ENCODE data around the gene TRIM40. TPM values are rescaled to one million over a fixed set of nuclear protein-coding genes. Genes with fewer than 3 reads are reported as not detected.

TRIM40 gene
- total RNA-seq, 1 donor from 2014 or later = not detected

DNA sequence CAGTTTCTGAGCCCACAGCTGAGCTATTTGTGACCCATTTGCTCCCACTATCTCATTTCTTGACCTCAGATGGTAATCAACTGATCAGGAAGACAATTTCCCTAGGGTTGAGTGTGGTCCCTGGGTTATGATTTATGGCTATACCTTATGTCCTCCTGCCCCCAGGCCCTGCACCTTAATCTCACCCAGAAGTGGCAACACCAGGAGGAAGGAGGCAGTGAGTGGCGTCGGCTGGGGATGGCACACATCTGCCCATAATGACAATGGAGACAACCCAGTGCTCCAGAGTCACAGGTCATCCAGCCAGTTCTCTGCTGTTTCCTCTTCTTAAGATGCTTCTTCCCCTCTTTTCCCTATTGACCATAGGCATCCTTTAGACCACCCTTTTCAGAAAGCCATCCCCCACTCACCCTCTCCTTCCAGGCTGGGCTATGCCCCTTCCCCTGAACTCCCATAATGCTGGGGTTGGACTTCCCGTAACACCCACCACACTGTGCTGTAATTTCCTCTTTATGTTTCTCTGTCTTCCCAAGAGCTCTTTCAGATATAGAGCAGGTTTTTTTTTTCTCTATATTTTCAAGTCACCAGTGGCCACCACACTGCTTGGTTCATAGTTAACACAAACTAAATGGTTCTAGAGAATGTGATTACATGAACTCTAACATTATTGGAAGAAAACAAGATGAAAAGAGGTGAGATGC is 17.1 kb downstream of the TRIM40 start:
- DNase-seq (ENCODE audit: low spot score, unreplicated experiment) = no peak
- Mint-ChIP-seq H3K4me1 (ENCODE audit: low read depth) (no peaks in the 10 kb centered on the region), H3K27ac (no peak overlapping the region), H3K9me3 (ENCODE audit: low read depth) (no peaks in the 10 kb centered on the region), H3K27me3 (peaks cover 51% of the 10 kb centered on the region), H3K36me3 (ENCODE audit: insufficient read depth) (no peaks in the 10 kb centered on the region), H3K4me3 (ENCODE audit: low read depth) (no peak overlapping the region)
- TF ChIP-seq, protein P1, sequence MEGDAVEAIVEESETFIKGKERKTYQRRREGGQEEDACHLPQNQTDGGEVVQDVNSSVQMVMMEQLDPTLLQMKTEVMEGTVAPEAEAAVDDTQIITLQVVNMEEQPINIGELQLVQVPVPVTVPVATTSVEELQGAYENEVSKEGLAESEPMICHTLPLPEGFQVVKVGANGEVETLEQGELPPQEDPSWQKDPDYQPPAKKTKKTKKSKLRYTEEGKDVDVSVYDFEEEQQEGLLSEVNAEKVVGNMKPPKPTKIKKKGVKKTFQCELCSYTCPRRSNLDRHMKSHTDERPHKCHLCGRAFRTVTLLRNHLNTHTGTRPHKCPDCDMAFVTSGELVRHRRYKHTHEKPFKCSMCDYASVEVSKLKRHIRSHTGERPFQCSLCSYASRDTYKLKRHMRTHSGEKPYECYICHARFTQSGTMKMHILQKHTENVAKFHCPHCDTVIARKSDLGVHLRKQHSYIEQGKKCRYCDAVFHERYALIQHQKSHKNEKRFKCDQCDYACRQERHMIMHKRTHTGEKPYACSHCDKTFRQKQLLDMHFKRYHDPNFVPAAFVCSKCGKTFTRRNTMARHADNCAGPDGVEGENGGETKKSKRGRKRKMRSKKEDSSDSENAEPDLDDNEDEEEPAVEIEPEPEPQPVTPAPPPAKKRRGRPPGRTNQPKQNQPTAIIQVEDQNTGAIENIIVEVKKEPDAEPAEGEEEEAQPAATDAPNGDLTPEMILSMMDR (IDR thresholded peaks at IDR 0.05; ENCODE audit: unreplicated experiment) = no peak

DNA sequence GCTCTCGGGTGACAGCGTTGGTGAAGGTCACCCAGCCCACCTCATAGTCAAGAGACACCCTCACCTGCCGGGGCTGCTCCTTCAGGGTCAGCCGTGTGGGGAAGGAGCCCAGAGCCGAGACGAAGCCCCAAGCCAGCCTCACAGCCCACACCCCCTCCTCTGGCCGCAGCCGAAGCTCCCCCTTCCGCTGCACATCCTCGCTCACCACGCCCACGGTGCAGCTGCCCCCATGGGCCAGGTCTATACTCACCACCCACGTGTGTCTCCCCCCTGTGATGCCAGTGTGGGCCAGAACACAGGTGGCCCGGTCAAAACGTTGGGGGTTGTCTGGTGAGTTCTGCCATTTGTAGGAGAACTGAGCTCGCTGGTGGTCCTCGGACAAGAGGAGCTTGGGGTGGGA is 18.1 kb downstream of the TRIM40 start:
- no peak overlapping the region for H3K27ac Mint-ChIP-seq
- no peaks in the 10 kb centered on the region for H3K9me3 Mint-ChIP-seq (ENCODE audit: low read depth)
- TF ChIP-seq, protein P1 (IDR thresholded peaks at IDR 0.05; ENCODE audit: unreplicated experiment) = no peak
- peaks cover 58% of the 10 kb centered on the region for H3K27me3 Mint-ChIP-seq
- H3K4me1 Mint-ChIP-seq (ENCODE audit: low read depth) = no peaks in the 10 kb centered on the region
- no peak for DNase-seq (ENCODE audit: low spot score, unreplicated experiment)
- no peaks in the 10 kb centered on the region for H3K36me3 Mint-ChIP-seq (ENCODE audit: insufficient read depth)
- H3K4me3 Mint-ChIP-seq (ENCODE audit: low read depth) = no peak overlapping the region

DNA sequence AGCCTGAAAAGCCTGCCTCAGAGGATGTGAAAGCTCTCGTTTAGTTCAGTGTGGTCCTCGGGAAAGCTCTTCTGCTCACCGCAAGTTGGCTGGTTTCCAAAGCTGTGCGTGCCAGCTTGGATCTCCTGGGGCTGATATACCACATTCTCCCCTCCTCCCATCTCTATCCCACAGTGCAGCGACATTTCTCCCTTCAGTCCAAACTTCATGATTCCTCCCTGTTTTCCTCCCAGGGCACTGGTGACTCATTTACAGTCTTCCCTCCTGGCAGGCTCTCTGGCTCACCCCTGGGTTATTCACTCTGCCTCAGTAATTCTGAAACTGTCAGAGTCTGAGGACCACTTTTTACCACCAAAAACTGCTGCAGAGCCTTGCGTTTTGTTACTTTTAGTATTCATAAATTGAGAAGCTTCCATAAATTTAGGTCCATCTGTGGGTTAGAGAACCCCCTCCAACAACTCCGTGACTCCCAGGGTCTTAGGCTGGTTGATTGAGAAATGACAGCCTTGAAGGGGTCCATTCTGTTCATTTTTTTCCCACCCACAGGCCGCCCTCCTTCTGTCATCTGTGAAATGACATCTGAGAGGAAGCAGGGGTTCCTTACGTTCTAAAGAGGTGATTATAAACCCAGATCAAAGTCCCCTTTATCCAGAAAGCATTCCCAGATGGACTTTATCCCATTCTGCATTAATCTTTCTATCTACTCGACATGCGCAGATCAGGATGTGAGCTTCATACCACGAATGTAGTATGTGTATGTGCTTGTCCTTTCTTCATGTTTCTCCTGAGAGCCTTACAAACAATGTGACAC is 19.0 kb downstream of the TRIM40 start:
- no peaks in the 10 kb centered on the region for H3K4me1 Mint-ChIP-seq (ENCODE audit: low read depth)
- H3K4me3 Mint-ChIP-seq (ENCODE audit: low read depth) = no peak overlapping the region
- H3K9me3 Mint-ChIP-seq (ENCODE audit: low read depth) = no peaks in the 10 kb centered on the region
- H3K27ac Mint-ChIP-seq = no peak overlapping the region
- H3K27me3 Mint-ChIP-seq = peaks cover 66% of the 10 kb centered on the region
- H3K36me3 Mint-ChIP-seq (ENCODE audit: insufficient read depth) = no peaks in the 10 kb centered on the region
- TF ChIP-seq, protein P1 (IDR thresholded peaks at IDR 0.05; ENCODE audit: unreplicated experiment) = no peak
- no peak for DNase-seq (ENCODE audit: low spot score, unreplicated experiment)

DNA sequence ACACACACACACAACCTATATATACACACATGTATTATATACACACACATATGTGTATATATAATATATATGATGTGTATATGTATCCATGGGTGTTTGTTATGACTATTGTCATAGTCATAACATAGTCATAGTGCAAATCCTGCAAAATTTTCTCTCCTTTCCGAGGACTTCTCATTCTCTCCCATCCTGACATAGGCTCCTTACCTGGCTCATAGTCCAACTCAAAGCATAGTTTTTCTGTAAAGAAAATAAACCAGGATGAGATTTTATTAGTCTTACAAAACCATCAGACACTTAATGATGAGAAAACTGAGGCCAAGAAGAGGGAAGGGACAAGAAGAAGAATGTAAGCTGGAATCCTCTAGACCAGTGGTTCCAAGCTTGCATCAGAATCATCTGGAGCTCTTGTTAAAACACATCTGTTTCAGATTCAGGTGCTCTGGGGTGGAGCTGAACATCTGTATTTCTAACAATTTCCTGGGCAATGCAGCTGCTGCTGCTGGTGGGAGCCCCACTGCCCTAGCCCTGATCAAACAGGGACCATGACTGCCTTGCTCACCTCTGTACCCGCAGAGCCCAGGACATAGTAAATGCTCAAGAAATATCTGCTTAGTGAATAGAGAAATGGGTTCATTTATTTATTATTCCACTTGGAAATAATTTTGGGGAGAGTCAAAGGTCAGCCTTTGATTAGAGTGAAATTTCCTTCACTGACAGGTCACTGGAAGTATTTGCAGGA is 19.8 kb downstream of the TRIM40 start:
- DNase-seq (ENCODE audit: low spot score, unreplicated experiment) = no peak
- Mint-ChIP-seq H3K4me3 (ENCODE audit: low read depth) (no peak overlapping the region), H3K4me1 (ENCODE audit: low read depth) (no peaks in the 10 kb centered on the region), H3K27me3 (peaks cover 64% of the 10 kb centered on the region), H3K27ac (no peak overlapping the region), H3K9me3 (ENCODE audit: low read depth) (no peaks in the 10 kb centered on the region), H3K36me3 (ENCODE audit: insufficient read depth) (no peaks in the 10 kb centered on the region)
- TF ChIP-seq, protein P1 (IDR thresholded peaks at IDR 0.05; ENCODE audit: unreplicated experiment) = no peak

DNA sequence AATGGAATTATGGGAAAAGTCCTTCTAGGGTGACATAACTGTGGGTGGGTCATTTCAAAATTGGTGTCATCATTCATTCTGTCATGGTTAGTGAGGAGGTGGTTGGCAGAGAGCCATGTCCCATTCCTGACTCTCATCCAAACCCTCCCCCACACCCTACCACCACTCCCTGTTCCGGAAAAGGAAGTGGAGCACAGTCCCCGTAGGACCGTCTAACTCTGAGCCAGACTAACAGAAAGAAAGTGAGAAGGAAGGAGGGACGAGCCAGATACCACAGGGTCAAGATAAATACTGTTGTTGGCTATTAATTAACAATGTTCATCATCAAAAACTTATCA is 20.3 kb downstream of the TRIM40 start:
- Mint-ChIP-seq H3K36me3 (ENCODE audit: insufficient read depth) (no peaks in the 10 kb centered on the region), H3K4me1 (ENCODE audit: low read depth) (no peaks in the 10 kb centered on the region), H3K9me3 (ENCODE audit: low read depth) (no peaks in the 10 kb centered on the region), H3K4me3 (ENCODE audit: low read depth) (no peak overlapping the region), H3K27me3 (peaks cover 64% of the 10 kb centered on the region), H3K27ac (no peak overlapping the region)
- no peak for DNase-seq (ENCODE audit: low spot score, unreplicated experiment)
- TF ChIP-seq, protein P1 (IDR thresholded peaks at IDR 0.05; ENCODE audit: unreplicated experiment) = no peak
